GM12874 (cell line): ENCODE data around the gene SFMBT2.

Experiments used
- TF ChIP-seq, protein P1 (sequence below): IDR thresholded peaks from 2 replicates; pipeline ENCODE4 v1.5.1; 2011; ENCODE audit warnings: low read depth, mild to moderate bottlenecking, control low read depth, low read length, moderate library complexity; ENCODE audit not compliant: insufficient read depth

Gene SFMBT2

DNA sequence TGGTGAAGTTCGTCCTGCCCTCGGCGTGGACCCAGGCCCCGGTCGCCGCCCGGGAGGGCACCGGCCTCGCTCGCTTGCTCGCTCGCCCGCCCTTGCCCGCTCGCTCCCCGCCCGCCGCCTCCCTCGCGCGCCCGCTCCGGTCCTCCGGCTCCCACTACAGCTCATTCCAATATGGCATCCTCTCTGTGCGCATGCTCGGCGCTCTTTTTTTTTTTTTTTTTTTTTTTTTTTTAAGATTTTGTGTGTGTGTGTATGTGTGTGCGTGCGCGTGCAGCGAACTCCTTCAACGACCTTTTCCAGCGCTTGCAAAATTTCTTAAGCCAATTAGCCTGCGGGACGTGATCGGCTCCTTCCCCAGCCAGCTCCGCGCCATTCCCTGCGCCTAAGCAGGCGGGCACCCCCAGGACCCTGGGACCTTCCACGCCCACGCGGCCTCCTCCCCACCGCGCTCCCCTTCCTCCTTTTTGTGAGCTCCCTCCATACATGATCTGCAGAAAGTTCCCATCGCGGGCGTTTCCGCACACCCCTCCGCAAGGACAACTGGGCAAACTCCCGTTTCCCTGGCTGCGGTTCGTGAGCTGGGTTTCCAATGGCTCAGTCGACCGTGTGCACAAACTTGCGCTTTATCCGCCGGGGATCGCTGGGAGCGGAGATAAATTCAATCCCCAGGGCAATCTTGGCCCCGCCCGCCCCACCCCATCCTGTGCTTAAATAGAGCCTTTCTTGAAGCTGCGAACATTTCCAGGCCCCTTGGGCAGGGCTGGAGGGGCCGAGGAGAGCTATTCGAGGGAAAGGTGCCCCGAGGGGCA is at the start of gene SFMBT2:
Gene SFMBT2 (minus strand): TSS at position 173 of the 809 bp plus-strand sequence. CDS start 29,136 bp downstream, outside the sequence.
- TF ChIP-seq, protein P1, sequence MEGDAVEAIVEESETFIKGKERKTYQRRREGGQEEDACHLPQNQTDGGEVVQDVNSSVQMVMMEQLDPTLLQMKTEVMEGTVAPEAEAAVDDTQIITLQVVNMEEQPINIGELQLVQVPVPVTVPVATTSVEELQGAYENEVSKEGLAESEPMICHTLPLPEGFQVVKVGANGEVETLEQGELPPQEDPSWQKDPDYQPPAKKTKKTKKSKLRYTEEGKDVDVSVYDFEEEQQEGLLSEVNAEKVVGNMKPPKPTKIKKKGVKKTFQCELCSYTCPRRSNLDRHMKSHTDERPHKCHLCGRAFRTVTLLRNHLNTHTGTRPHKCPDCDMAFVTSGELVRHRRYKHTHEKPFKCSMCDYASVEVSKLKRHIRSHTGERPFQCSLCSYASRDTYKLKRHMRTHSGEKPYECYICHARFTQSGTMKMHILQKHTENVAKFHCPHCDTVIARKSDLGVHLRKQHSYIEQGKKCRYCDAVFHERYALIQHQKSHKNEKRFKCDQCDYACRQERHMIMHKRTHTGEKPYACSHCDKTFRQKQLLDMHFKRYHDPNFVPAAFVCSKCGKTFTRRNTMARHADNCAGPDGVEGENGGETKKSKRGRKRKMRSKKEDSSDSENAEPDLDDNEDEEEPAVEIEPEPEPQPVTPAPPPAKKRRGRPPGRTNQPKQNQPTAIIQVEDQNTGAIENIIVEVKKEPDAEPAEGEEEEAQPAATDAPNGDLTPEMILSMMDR = no peak

DNA sequence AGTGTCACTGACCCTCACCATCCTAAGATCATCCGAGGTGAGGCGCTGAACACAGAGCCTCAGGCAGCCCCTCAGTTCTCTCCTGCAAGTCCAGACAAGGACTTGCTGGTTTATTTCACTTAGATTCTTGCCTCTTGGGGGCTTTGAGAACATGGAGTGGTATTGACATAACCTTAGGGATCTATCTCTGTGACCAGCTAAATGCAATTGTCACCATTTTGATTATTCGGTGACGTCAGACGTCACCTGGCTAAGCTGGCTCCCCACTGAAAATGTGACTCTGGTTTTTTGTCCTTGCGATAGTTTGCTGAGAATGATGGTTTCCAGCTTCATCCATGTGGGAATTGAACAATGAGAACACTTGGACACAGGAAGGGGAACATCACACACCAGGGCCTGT is 49.2 kb upstream of the SFMBT2 start:
- TF ChIP-seq, protein P1 = no peak

DNA sequence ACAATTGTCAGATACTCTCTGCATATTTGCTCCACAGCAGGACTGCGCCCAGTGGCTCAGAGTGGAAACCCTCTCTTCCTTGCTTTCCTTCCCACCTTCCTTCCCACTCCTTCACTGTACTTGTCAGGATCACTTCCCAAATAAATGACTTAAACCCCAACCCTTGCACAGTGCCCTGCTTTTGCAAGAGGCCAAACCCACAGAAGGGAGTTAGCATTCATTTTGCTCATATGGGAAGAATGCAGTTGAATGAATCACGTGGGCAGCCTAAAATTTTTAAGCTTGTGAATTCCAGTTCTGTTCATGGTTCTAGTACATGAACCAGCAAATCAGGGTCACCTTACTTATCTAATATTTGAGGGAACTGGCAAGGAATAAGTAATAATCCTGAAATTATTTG is 47.7 kb upstream of the SFMBT2 start:
- TF ChIP-seq, protein P1 = no peak

DNA sequence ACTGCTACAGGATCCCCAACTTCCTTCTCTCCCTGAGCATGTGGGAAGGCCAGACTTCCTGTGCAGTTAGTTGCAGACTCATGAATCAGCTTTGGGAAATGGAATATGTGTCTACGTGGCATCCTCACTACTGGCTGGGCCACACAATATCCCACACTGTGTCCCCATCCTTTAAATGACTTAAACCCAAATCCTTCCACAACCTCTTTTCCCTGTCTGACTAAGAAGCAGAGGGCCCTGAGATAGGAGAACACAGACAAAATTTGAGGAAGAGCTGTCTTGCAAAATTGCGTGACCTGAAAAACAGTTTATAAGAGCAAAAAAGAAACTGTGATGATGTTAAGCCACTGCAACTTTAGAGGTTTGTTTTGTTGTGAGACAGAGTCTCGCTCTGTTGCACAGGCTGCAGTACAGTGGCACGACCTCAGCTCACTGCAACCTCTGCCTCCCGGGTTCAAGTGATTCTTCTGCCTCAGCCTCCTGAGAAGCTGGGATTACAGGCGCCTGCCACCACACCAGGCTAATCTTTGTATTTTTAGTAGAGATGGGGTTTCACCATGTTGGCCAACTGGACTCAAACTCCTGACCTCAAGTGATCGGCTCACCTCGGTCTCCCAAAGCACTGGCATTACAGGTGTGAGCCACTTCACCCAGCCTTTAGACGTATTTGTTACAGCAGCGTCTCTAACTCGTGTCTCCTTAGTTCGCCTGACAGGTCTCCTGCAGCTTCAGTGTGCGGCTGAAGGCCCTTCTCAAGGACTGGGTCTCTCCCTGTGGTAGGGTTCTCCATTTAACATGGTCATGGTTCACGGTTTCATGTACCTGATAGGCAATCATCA is 46.9 kb upstream of the SFMBT2 start:
- TF ChIP-seq, protein P1 = no peak

DNA sequence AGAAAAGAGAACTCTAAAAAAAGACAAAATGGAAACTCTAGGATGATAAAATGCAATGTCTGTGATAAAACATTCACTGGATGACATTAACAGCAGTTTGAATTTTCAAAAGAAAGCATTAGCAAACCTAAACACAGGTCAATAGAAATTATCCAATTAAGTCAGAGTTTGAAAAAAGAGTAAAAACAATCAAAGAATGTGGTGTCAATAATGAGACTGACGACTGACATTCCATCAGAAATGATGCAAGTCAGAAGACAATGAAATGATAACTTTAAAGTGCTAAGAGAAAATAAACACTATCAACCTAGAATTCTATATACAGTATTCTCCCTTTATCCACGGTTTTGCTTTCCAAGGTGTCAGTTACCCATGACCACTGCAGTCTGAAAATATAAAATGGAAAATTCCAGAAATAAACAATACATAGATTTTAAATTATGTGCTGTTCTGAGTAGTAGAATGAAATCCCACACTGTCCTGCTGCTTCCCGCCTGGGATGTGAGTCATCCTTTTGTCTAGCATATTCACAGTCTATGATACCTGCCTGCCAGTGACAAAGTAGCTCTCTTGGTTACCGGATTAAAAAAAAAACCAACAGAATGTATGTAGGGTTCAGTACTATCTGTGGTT is 38.3 kb upstream of the SFMBT2 start:
- TF ChIP-seq, protein P1 = no peak

DNA sequence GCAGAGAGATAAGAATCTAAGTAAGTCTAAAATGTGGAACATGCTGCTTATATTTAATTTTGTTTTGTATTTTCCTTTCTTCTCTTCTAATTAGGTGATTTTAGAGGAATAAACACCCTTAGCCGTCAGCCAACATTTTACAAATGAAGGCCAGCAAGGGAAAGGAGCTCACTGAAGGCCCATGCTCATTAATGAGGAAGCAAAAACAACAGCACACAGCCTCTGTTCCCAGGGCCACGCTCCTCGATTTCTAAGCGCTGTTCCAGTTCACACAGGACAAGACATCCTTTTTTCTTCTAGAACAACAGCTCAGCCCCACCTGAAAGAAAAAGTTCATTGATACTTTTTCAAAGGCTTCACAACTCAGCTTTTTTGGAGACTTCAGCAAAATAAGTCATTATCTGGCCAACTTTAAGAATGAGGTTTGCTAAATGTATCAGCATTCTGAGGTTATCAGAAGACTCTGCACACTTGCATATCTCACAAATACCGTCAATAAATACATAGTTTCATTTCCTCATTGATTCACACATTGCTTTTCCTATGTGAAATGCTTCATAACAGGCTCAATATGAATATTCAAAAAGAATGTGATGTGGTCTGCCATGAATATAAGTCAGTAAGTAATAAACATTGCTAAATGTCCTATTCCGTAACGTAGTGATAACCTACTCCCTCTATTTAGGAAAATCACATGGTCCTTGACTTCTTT is 34.8 kb upstream of the SFMBT2 start:
- TF ChIP-seq, protein P1 = no peak
